WTC11 (cell line): ENCODE data around the gene ENGASE. TPM values are rescaled to one million over a fixed set of nuclear protein-coding genes. Genes with fewer than 3 reads are reported as not detected.

ENCODE experiments used
- ATAC-seq: fragments of 200-7000 bp; cut with Tn5 transposase; 2 replicates; pipeline ENCODE4 v1.10.0; 2021; ENCODE audit warnings: mild to moderate bottlenecking, moderate library complexity
- CTCF ChIA-PET: fragments of 300-600 bp; sonication (Branson Sonifier 250); formaldehyde crosslinking; loops from one replicate; lab custom pipeline; 2021; ENCODE audit warnings: antibody characterized with exemption; lab: Charles Lee
- POLR2A ChIA-PET: fragments of 350-600 bp; sonication (Branson Sonifier 250); formaldehyde crosslinking; loops from one replicate; lab custom pipeline; 2021; ENCODE audit warnings: antibody characterized with exemption; lab: Charles Lee
- DNase-seq: peaks from one replicate; pipeline ENCODE4 v3.0.0; 2021; ENCODE audit warnings: low spot score
- H3K27ac Mint-ChIP-seq: 2 replicates; pipeline ENCODE4 v1.8.0; 2021; ENCODE audit warnings: mixed read lengths
- H3K27me3 Mint-ChIP-seq: 2 replicates; pipeline ENCODE4 v1.8.0; 2021; ENCODE audit warnings: low read depth, mild to moderate bottlenecking, moderate library complexity, mixed read lengths
- H3K36me3 Mint-ChIP-seq: 2 replicates; pipeline ENCODE4 v1.8.0; 2021; ENCODE audit warnings: mixed read lengths
- H3K4me1 Mint-ChIP-seq: 2 replicates; pipeline ENCODE4 v1.8.0; 2022; ENCODE audit warnings: mixed read lengths
- H3K4me3 Mint-ChIP-seq: 2 replicates; pipeline ENCODE4 v1.8.0; 2021; ENCODE audit warnings: mild to moderate bottlenecking, moderate library complexity, mixed read lengths
- H3K9me3 Mint-ChIP-seq: 2 replicates; pipeline ENCODE4 v1.8.0; 2021; ENCODE audit warnings: mixed read lengths
- AFF4 ChIP-seq: sonication (generic); formaldehyde crosslinking; IDR thresholded peaks from 2 replicates; pipeline ENCODE4 v1.8.1; 2023; ENCODE audit warnings: mild to moderate bottlenecking, missing genetic modification reagents, borderline replicate concordance
- ATF6 ChIP-seq: sonication (generic); formaldehyde crosslinking; IDR thresholded peaks from 2 replicates; pipeline ENCODE4 v1.8.1; 2023; ENCODE audit warnings: mild to moderate bottlenecking, missing genetic modification reagents
- CDX4 ChIP-seq: fragments of 250-450 bp; sonication (Bioruptor Pico); IDR thresholded peaks from 2 replicates; pipeline ENCODE4 v1.9.0; 2021; ENCODE audit warnings: moderate library complexity, mild to moderate bottlenecking, inconsistent platforms, borderline replicate concordance
- ELF4 ChIP-seq: sonication (generic); formaldehyde crosslinking; IDR thresholded peaks from 2 replicates; pipeline ENCODE4 v1.8.1; 2022; ENCODE audit warnings: low read depth, mild to moderate bottlenecking, moderate library complexity, missing genetic modification reagents
- ERG ChIP-seq: fragments of 250-450 bp; sonication (Bioruptor Pico); IDR thresholded peaks from 2 replicates; pipeline ENCODE4 v1.8.0; 2021; ENCODE audit warnings: mild to moderate bottlenecking
- GRHL2 ChIP-seq: fragments of 250-450 bp; sonication (Bioruptor Pico); IDR thresholded peaks from 2 replicates; pipeline ENCODE4 v1.8.0; 2022; ENCODE audit warnings: mild to moderate bottlenecking, moderate library complexity; ENCODE audit not compliant: insufficient replicate concordance, severe bottlenecking
- NFATC4 ChIP-seq: fragments of 250-450 bp; sonication (Bioruptor Pico); IDR thresholded peaks from 2 replicates; pipeline ENCODE4 v1.9.0; 2021; ENCODE audit warnings: mild to moderate bottlenecking
- NFE2L1 ChIP-seq: sonication (generic); formaldehyde crosslinking; IDR thresholded peaks from 2 replicates; pipeline ENCODE4 v1.8.1; 2023; ENCODE audit warnings: missing genetic modification reagents
- PREB ChIP-seq: sonication (generic); formaldehyde crosslinking; IDR thresholded peaks from 2 replicates; pipeline ENCODE4 v1.8.1; 2022; ENCODE audit warnings: mild to moderate bottlenecking, missing genetic modification reagents, moderate library complexity, borderline replicate concordance
- RELA ChIP-seq: sonication (generic); formaldehyde crosslinking; IDR thresholded peaks from 2 replicates; pipeline ENCODE4 v1.8.1; 2022; ENCODE audit warnings: missing genetic modification reagents, mild to moderate bottlenecking, borderline replicate concordance
- RORB ChIP-seq: fragments of 250-450 bp; sonication (Bioruptor Pico); IDR thresholded peaks from 2 replicates; pipeline ENCODE4 v1.9.0; 2021; ENCODE audit warnings: mild to moderate bottlenecking
- SP1 ChIP-seq: sonication (generic); formaldehyde crosslinking; conservative IDR thresholded peaks from 2 replicates; pipeline ENCODE4 v1.8.1; 2022; ENCODE audit warnings: missing genetic modification reagents
- ZNF138 ChIP-seq: sonication (generic); formaldehyde crosslinking; conservative IDR thresholded peaks from 2 replicates; pipeline ENCODE4 v1.8.1; 2022; ENCODE audit warnings: mild to moderate bottlenecking, moderate library complexity, missing genetic modification reagents
- ZNF396 ChIP-seq: fragments of 250-450 bp; sonication (Bioruptor Pico); IDR thresholded peaks from 2 replicates; pipeline ENCODE4 v1.8.0; 2021; ENCODE audit warnings: mild to moderate bottlenecking, moderate library complexity, borderline replicate concordance
- ZNF416 ChIP-seq: fragments of 250-450 bp; sonication (Bioruptor Pico); IDR thresholded peaks from 2 replicates; pipeline ENCODE4 v1.9.0; 2021; ENCODE audit warnings: mild to moderate bottlenecking, inconsistent platforms
- ZNF532 ChIP-seq: fragments of 250-450 bp; sonication (Bioruptor Pico); IDR thresholded peaks from 2 replicates; pipeline ENCODE4 v1.9.0; 2021; ENCODE audit warnings: mild to moderate bottlenecking, borderline replicate concordance
- total RNA-seq: library from RNA; stranded (reverse); gene quantifications from 3 replicates; pipeline ENCODE4 v1.2.3, GENCODE V29; 2021

Gene ENGASE
- total RNA-seq, 1 experiment from 2014 or later, result 41.6 TPM

- no peak for ATAC-seq
- DNase-seq, result no peak
- TF ChIP-seq RORB (CRISPR knock-in tag) (no peak), ZNF396 (CRISPR knock-in tag) (no peak), CDX4 (CRISPR knock-in tag) (no peak), ZNF416 (CRISPR knock-in tag) (no peak), SP1 (CRISPR knock-in tag) (no peak), RELA (CRISPR knock-in tag) (no peak), NFATC4 (CRISPR knock-in tag) (no peak)
- POLR2A ChIA-PET, result no interaction called here
- H3K36me3 Mint-ChIP-seq, result no peaks in the 10 kb centered on the region
- no peaks in the 10 kb centered on the region for H3K4me1 Mint-ChIP-seq
- H3K9me3 Mint-ChIP-seq, result peaks cover 13% of the 10 kb centered on the region
- peaks cover 10% of the 10 kb centered on the region for H3K27me3 Mint-ChIP-seq
- H3K27ac Mint-ChIP-seq, result no peak overlapping the region
- CTCF ChIA-PET, result interaction anchor here (0.5 kb wide), 1 partner anchor 1818 kb away, joined by 4 read pairs; no protein-coding TSS in a partner anchor
- H3K4me3 Mint-ChIP-seq, result no peak overlapping the region
Measured at GRCh38 chr17:79038545-79039135, 36.0 kb upstream of the ENGASE start.

- ChIA-PET POLR2A (interaction anchor here (0.6 kb wide), 1 partner anchor 30 kb away, joined by 3 read pairs; the partner anchor contains the start of gene CANT1), CTCF (interaction anchor here (0.5 to 1.1 kb wide), 3 partner anchors 353 to 1819 kb away, joined by 3 to 4 read pairs (median 3); no protein-coding TSS in a partner anchor)
- H3K27me3 Mint-ChIP-seq, result peaks cover 11% of the 10 kb centered on the region
- no peaks in the 10 kb centered on the region for H3K4me1 Mint-ChIP-seq
- no peak overlapping the region for H3K27ac Mint-ChIP-seq
- H3K4me3 Mint-ChIP-seq, result no peak overlapping the region
- no peaks in the 10 kb centered on the region for H3K36me3 Mint-ChIP-seq
- no peak for DNase-seq
- TF ChIP-seq ZNF416 (CRISPR knock-in tag) (no peak), AFF4 (CRISPR knock-in tag) (no peak), PREB (CRISPR knock-in tag) (no peak), ELF4 (CRISPR knock-in tag) (no peak), ATF6 (CRISPR knock-in tag) (no peak)
- TF ChIP-seq, all 79 proteins: peak for 0
- H3K9me3 Mint-ChIP-seq, result peaks cover 13% of the 10 kb centered on the region
- ATAC-seq, result no peak
Measured at GRCh38 chr17:79039171-79039570, 35.5 kb upstream of the ENGASE start.

- CTCF ChIA-PET, result interaction anchor here (0.8 to 1.1 kb wide), 2 partner anchors 352 to 354 kb away, joined by 3 read pairs; no protein-coding TSS in a partner anchor
- peaks cover 13% of the 10 kb centered on the region for H3K9me3 Mint-ChIP-seq
- no peaks in the 10 kb centered on the region for H3K36me3 Mint-ChIP-seq
- DNase-seq (no peak), ATAC-seq (no peak)
- POLR2A ChIA-PET, result no interaction called here
- H3K4me3 Mint-ChIP-seq, result no peak overlapping the region
- H3K4me1 Mint-ChIP-seq, result no peaks in the 10 kb centered on the region
- H3K27ac Mint-ChIP-seq, result no peak overlapping the region
- peaks cover 16% of the 10 kb centered on the region for H3K27me3 Mint-ChIP-seq
- no peak for TF ChIP-seq ZNF396 (CRISPR knock-in tag)
- no peak for TF ChIP-seq ERG (CRISPR knock-in tag)
- TF ChIP-seq NFE2L1 (CRISPR knock-in tag), result no peak
- TF ChIP-seq ZNF138 (CRISPR knock-in tag), result no peak
- no peak for TF ChIP-seq GRHL2
- no peak for TF ChIP-seq CDX4 (CRISPR knock-in tag)
- no peak for TF ChIP-seq ZNF532 (CRISPR knock-in tag)
Measured at GRCh38 chr17:79039886-79040285, 34.7 kb upstream of the ENGASE start.
